ENCODE results near the gene CPA1. TPM values are rescaled to one million over a fixed set of nuclear protein-coding genes. Genes with fewer than 3 reads are reported as not detected.

The CPA1 gene
- polyA plus RNA-seq, 3 donors from 2014 or later = not detected

Other genes with a start within 250 kb of the CPA1 start
- gene TMEM209, start 175.1 kb upstream of the CPA1 start, polyA plus RNA-seq = 10 to 100 TPM; 21.6 to 41.1 (median 39.9) TPM
- gene SSMEM1, start 172.6 kb upstream of the CPA1 start, polyA plus RNA-seq = not detected
- not detected for gene CPA2, start 113.6 kb upstream of the CPA1 start, polyA plus RNA-seq
- not detected for gene CPA4, start 87.3 kb upstream of the CPA1 start, polyA plus RNA-seq
- gene CPA5, start 35.7 kb upstream of the CPA1 start, polyA plus RNA-seq = not detected
- gene CEP41, start 60.5 kb downstream of the CPA1 start, polyA plus RNA-seq = 10 to 100 TPM; 17.9 to 22.4 (median 20.8) TPM
- 10 to 100 TPM in 1 of 3 donors, 1 to 10 TPM in 1, under 1 TPM in 1; 0.53 to 12.9 (median 3.0) TPM for gene MEST, start 111.6 kb downstream of the CPA1 start, polyA plus RNA-seq